ENCODE data around the gene IL15RA.

The IL15RA gene

GRCh38 chr10:5952731-5953385, 24.5 kb downstream of the IL15RA start:
- Histone ChIP-seq H3K4me3 (replicated peaks; ENCODE audit: insufficient read depth, low read length) (no peak overlapping the region), H3K27me3 (ENCODE audit: insufficient read depth, poor library complexity, severe bottlenecking) (no peaks in the 10 kb centered on the region), H3K27ac (replicated peaks) (no peak overlapping the region)
- TF ChIP-seq SPI1 (IDR thresholded peaks at IDR 0.05; ENCODE audit: borderline replicate concordance, low read depth), result no peak
- TF ChIP-seq GABPA (IDR thresholded peaks at IDR 0.05; ENCODE audit: low read depth), result no peak
- no peak for TF ChIP-seq REST (IDR thresholded peaks at IDR 0.05; ENCODE audit: insufficient replicate concordance, low read depth)
- no peak for TF ChIP-seq CTCF (IDR thresholded peaks at IDR 0.05; ENCODE audit: insufficient read depth, low read length)
- TF ChIP-seq POLR2AphosphoS5 (IDR thresholded peaks at IDR 0.05; ENCODE audit: low read depth), result no peak
- no peak for DNase-seq (ENCODE audit: low read depth in 1 of 2, low spot score in 1 of 2)

GRCh38 chr10:5951721-5952407, 25.5 kb downstream of the IL15RA start:
- no peak overlapping the region for H3K27ac ChIP-seq (replicated peaks)
- DNase-seq (ENCODE audit: low read depth in 1 of 2, low spot score in 1 of 2), result no peak
- TF ChIP-seq SPI1 (IDR thresholded peaks at IDR 0.05; ENCODE audit: borderline replicate concordance, low read depth) (no peak), CTCF (IDR thresholded peaks at IDR 0.05; ENCODE audit: insufficient read depth, low read length) (no peak), POLR2AphosphoS5 (IDR thresholded peaks at IDR 0.05; ENCODE audit: low read depth) (no peak), REST (IDR thresholded peaks at IDR 0.05; ENCODE audit: insufficient replicate concordance, low read depth) (no peak), GABPA (IDR thresholded peaks at IDR 0.05; ENCODE audit: low read depth) (no peak)
- H3K27me3 ChIP-seq (ENCODE audit: insufficient read depth, poor library complexity, severe bottlenecking), result no peaks in the 10 kb centered on the region
- H3K4me3 ChIP-seq (replicated peaks; ENCODE audit: insufficient read depth, low read length), result no peak overlapping the region

GRCh38 chr10:5951167-5951711, 26.1 kb downstream of the IL15RA start:
- Histone ChIP-seq H3K4me3 (replicated peaks; ENCODE audit: insufficient read depth, low read length) (no peak overlapping the region), H3K27ac (replicated peaks) (no peak overlapping the region), H3K27me3 (ENCODE audit: insufficient read depth, poor library complexity, severe bottlenecking) (no peaks in the 10 kb centered on the region)
- no peak for TF ChIP-seq POLR2AphosphoS5 (IDR thresholded peaks at IDR 0.05; ENCODE audit: low read depth)
- no peak for TF ChIP-seq CTCF (IDR thresholded peaks at IDR 0.05; ENCODE audit: insufficient read depth, low read length)
- TF ChIP-seq GABPA (IDR thresholded peaks at IDR 0.05; ENCODE audit: low read depth), result no peak
- TF ChIP-seq REST (IDR thresholded peaks at IDR 0.05; ENCODE audit: insufficient replicate concordance, low read depth), result no peak
- DNase-seq (ENCODE audit: low read depth in 1 of 2, low spot score in 1 of 2), result peak in 1 of 2 experiments; percentile 56
